Transverse colon (tissue), 4 donors: ENCODE results near the gene AHNAK. TPM values are rescaled to one million over a fixed set of nuclear protein-coding genes. Genes with fewer than 3 reads are reported as not detected.
"Not testable (repeated sequence)": the region's sequence is repeated elsewhere in the genome, so short reads cannot be mapped to it uniquely, and the experiment has no call there.

Source experiments
- DNase-seq: peaks from one replicate; pipeline ENCODE4 v3.0.0-alpha.2; 2019
- H3K27ac ChIP-seq, 4 donors: fragments of 200-600 bp; sonication (generic); 2 replicates each; pipeline ENCODE4 v1.5.1; 2016 to 2018; ENCODE audit warnings: inconsistent platforms in 4 of 4
- H3K27me3 ChIP-seq: fragments of 200-600 bp; sonication (generic); 2 replicates; pipeline ENCODE4 v1.5.1; 2017; ENCODE audit warnings: inconsistent platforms
- H3K36me3 ChIP-seq, 4 donors: fragments of 200-600 bp; sonication (generic); 2 replicates each; pipeline ENCODE4 v1.5.1; 2017 to 2019; ENCODE audit warnings: inconsistent platforms in 4 of 4
- H3K4me1 ChIP-seq, 4 donors: fragments of 200-600 bp; sonication (generic); 2 replicates each; pipeline ENCODE4 v1.5.1; 2017 to 2020; ENCODE audit warnings: inconsistent platforms in 4 of 4
- H3K4me3 ChIP-seq, 4 donors: fragments of 200-600 bp; sonication (generic); 1 replicate in 1 of 4; 2 replicates in 3 of 4; pipeline versions ENCODE4 v1.5.1 to v1.6.1; 2017 to 2019; ENCODE audit warnings: inconsistent platforms in 4 of 4
- H3K9me3 ChIP-seq, 2 donors: fragments of 200-600 bp; sonication (generic); 2 replicates each; pipeline ENCODE4 v1.5.1; 2017 to 2019; ENCODE audit warnings: inconsistent platforms in 2 of 2
- CTCF ChIP-seq, 5 experiments: fragments of 200-600 bp in 3 of 5; fragments of 450-650 bp in 2 of 5; sonication (generic) in 3 of 5; IDR thresholded peaks; 1 replicate in 2 of 5; 2 replicates in 3 of 5; pipeline ENCODE4 v1.5.1; 2016 to 2017; ENCODE audit warnings: antibody characterized with exemption in 5 of 5, inconsistent platforms in 3 of 5, mild to moderate bottlenecking in 2 of 5, moderate library complexity in 1 of 5
- EP300 ChIP-seq: sonication (generic); formaldehyde crosslinking; IDR thresholded peaks from one replicate; pipeline ENCODE4 v1.6.1; 2017; ENCODE audit warnings: antibody characterized with exemption, low read depth
- POLR2A ChIP-seq: fragments of 450-650 bp; IDR thresholded peaks from one replicate; pipeline ENCODE4 v1.6.1; 2016; ENCODE audit warnings: antibody characterized with exemption, mild to moderate bottlenecking, moderate library complexity
- POLR2AphosphoS5 ChIP-seq, 3 donors: sonication (generic); formaldehyde crosslinking; IDR thresholded peaks; one replicate each; pipeline ENCODE4 v1.6.1; 2016; ENCODE audit warnings: antibody characterized with exemption in 3 of 3
- WGBS, 2 donors: methylation state at CpG; one replicate each; pipeline ENCODE4 v1.1.5; 2018; ENCODE audit warnings: low coverage in 1 of 2; 5-methylcytosine and 5-hydroxymethylcytosine counted together
- in situ Hi-C, 4 donors: fragments of 200-750 bp; cut with MboI; loops; one replicate each; pipeline versions ENCODE4 v1.15.0 to v1.15.1; 2017; ENCODE audit warnings: low sequenced_read_pairs in 3 of 4, low pct_ligation_motif_present in 1 of 4, low pct_unique_long_range_greater_than_20kb in 1 of 4
- intact Hi-C: fragments of 100-400 bp; cut with DNase I; formaldehyde crosslinking; loops from one replicate; pipeline ENCODE4 v1.15.1; 2023; ENCODE audit warnings: low total_unique reads
- total RNA-seq, 4 donors: library from RNA; depleted of rRNA; stranded (reverse); fragments of >200 nt; gene quantifications; one replicate each; pipeline ENCODE4 v1.1.0, GENCODE V29; 2016

AHNAK gene
- total RNA-seq, 4 donors from 2014 or later = 561 to 1,032 (median 742) TPM

- peaks cover 1 to 7% (median 3%) of the 10 kb centered on the region in 4 donors for H3K4me1 ChIP-seq
- H3K27ac ChIP-seq = no peak overlapping the region
- TF ChIP-seq CTCF (IDR thresholded peaks at IDR 0.05) (no peak), EP300 (no peak), POLR2AphosphoS5 (IDR thresholded peaks at IDR 0.05) (no peak), POLR2A (no peak)
- no peak for DNase-seq
- intact Hi-C loops = loop anchor here (10.0 kb wide), 2 partner anchors 155 to 295 kb away; partner anchors contain the start of genes AHNAK and LRRN4CL
- no peaks in the 10 kb centered on the region for H3K27me3 ChIP-seq
- WGBS, 2 donors = 83% methylated on average over 5 of the region's 5 CpGs; no CpG with 5 or more reads in 1 of the 2 donors
- H3K4me3 ChIP-seq = no peak overlapping the region
- H3K9me3 ChIP-seq = no peaks in the 10 kb centered on the region
- in situ Hi-C loops = loop anchor here (10.0 to 25.0 kb wide), 4 partner anchors 297 to 497 kb away; partner anchors contain the start of genes LRRN4CL (in 1 of the 4), SLC3A2 (in 1 of the 4) and UBXN1 (in 1 of the 4)
- H3K36me3 ChIP-seq = no peaks in the 10 kb centered on the region
Measured at GRCh38 chr11:62390237-62390636, 156.4 kb downstream of the AHNAK start.

- H3K4me3 ChIP-seq = no peak overlapping the region
- WGBS, 2 donors = 87 to 88% methylated on average over 8 to 11 of the region's 11 CpGs
- no peak for DNase-seq
- H3K36me3 ChIP-seq = no peaks in the 10 kb centered on the region
- H3K27ac ChIP-seq = no peak overlapping the region
- H3K9me3 ChIP-seq = no peaks in the 10 kb centered on the region
- TF ChIP-seq POLR2A (no peak), POLR2AphosphoS5 (IDR thresholded peaks at IDR 0.05) (no peak), CTCF (IDR thresholded peaks at IDR 0.05) (no peak), EP300 (no peak)
- H3K27me3 ChIP-seq = no peaks in the 10 kb centered on the region
- intact Hi-C loops = no loop called here
- no peaks in the 10 kb centered on the region for H3K4me1 ChIP-seq
- in situ Hi-C loops = loop anchor here (25.0 kb wide), 3 partner anchors 298 to 498 kb away; partner anchors contain the start of genes LRRN4CL (in 1 of the 4), SLC3A2 (in 1 of the 4) and UBXN1 (in 1 of the 4)
Measured at GRCh38 chr11:62388999-62389398, 157.6 kb downstream of the AHNAK start.

- H3K9me3 ChIP-seq = no peaks in the 10 kb centered on the region
- in situ Hi-C loops = loop anchor here (25.0 kb wide), 3 partner anchors 300 to 500 kb away; partner anchors contain the start of genes LRRN4CL (in 1 of the 4), SLC3A2 (in 1 of the 4) and UBXN1 (in 1 of the 4)
- no peak overlapping the region for H3K27ac ChIP-seq
- WGBS, 2 donors = 91% methylated on average over 3 of the region's 3 CpGs; no CpG with 5 or more reads in 1 of the 2 donors
- H3K27me3 ChIP-seq = no peaks in the 10 kb centered on the region
- no peak for DNase-seq
- intact Hi-C loops = no loop called here
- TF ChIP-seq POLR2AphosphoS5 (IDR thresholded peaks at IDR 0.05) = no peak
- no peak for TF ChIP-seq EP300
- no peak for TF ChIP-seq POLR2A
- TF ChIP-seq CTCF (IDR thresholded peaks at IDR 0.05) = no peak
- no peaks in the 10 kb centered on the region for H3K36me3 ChIP-seq
- peaks cover 0 to 4% (median 0%) of the 10 kb centered on the region in 4 donors for H3K4me1 ChIP-seq
- no peak overlapping the region for H3K4me3 ChIP-seq
Measured at GRCh38 chr11:62387381-62387780, 159.2 kb downstream of the AHNAK start.

GRCh38 chr11:62386083-62386482, 160.5 kb downstream of the AHNAK start:
- H3K9me3 ChIP-seq, intact Hi-C loops, H3K36me3 ChIP-seq, H3K27ac ChIP-seq, H3K4me3 ChIP-seq, H3K4me1 ChIP-seq, H3K27me3 ChIP-seq, DNase-seq: not testable (repeated sequence)
- WGBS, 2 donors = 74 to 82% methylated on average over 2 to 3 of the region's 3 CpGs
- in situ Hi-C loops = loop anchor here (25.0 kb wide), 3 partner anchors 301 to 501 kb away; partner anchors contain the start of genes LRRN4CL (in 1 of the 4), SLC3A2 (in 1 of the 4) and UBXN1 (in 1 of the 4)
